Breast epithelium (tissue), 3 donors: Measurements from ENCODE around the gene RIF1.

Experiments used
- CTCF ChIP-seq, 3 donors: fragments of 450-650 bp; IDR thresholded peaks; one replicate each; pipeline ENCODE4 v1.5.1; 2016 to 2017; ENCODE audit warnings: antibody characterized with exemption in 3 of 3, mild to moderate bottlenecking in 3 of 3, moderate library complexity in 3 of 3
- POLR2A ChIP-seq: fragments of 450-650 bp; IDR thresholded peaks from one replicate; pipeline ENCODE4 v1.6.1; 2016; ENCODE audit warnings: antibody characterized with exemption, mild to moderate bottlenecking, moderate library complexity

GRCh38 chr2:151399981-151400380 is 9.7 kb upstream of the RIF1 start:
- TF ChIP-seq CTCF (IDR thresholded peaks at IDR 0.05) (no peak), POLR2A (no peak)
